Naive thymus-derived CD4-positive, alpha-beta T cell (primary cell): ENCODE results near the gene EIF2AK2. TPM values are rescaled to one million over a fixed set of nuclear protein-coding genes. Genes with fewer than 3 reads are reported as not detected.

Experiments
- ATAC-seq: fragments of 150-1000 bp; cut with Tn5 transposase; 2 replicates; pipeline ENCODE4 v1.10.0; 2021; ENCODE audit warnings: mild to moderate bottlenecking, moderate library complexity
- CTCF ChIA-PET: fragments of 350-600 bp; sonication (Branson Sonifier 250); formaldehyde crosslinking; loops from one replicate; lab custom pipeline; 2021; ENCODE audit warnings: antibody characterized with exemption; lab: Charles Lee
- POLR2A ChIA-PET: fragments of 350-600 bp; sonication (Branson Sonifier 250); formaldehyde crosslinking; loops from one replicate; lab custom pipeline; 2021; ENCODE audit warnings: antibody characterized with exemption, inconsistent platforms; lab: Charles Lee
- DNase-seq, 9 donors: peaks; one replicate each; pipeline versions ENCODE4 v3.0.0 to v3.0.0-alpha.2; 2020 to 2022; ENCODE audit warnings: mixed read lengths in 1 of 9
- H3K27ac ChIP-seq: one replicate; pipeline ENCODE4 v1.7.0; 2013; ENCODE audit warnings: mild to moderate bottlenecking, low read depth, low read length, moderate library complexity
- H3K27me3 ChIP-seq, 2 donors: one replicate each; pipeline ENCODE4 v1.7.0; 2013; ENCODE audit warnings: low read length in 2 of 2, mild to moderate bottlenecking in 2 of 2, moderate library complexity in 2 of 2; ENCODE audit not compliant: control insufficient read depth in 2 of 2, insufficient read depth in 2 of 2
- H3K36me3 ChIP-seq, 3 experiments: 1 replicate in 2 of 3; 2 replicates in 1 of 3; pipeline ENCODE4 v1.7.0; 2013; ENCODE audit warnings: low read length in 3 of 3, mild to moderate bottlenecking in 3 of 3, moderate library complexity in 1 of 3; ENCODE audit not compliant: insufficient read depth in 3 of 3, control insufficient read depth in 2 of 3
- H3K4me1 ChIP-seq, 2 donors: one replicate each; pipeline ENCODE4 v1.7.0; 2013; ENCODE audit warnings: low read length in 2 of 2, mild to moderate bottlenecking in 2 of 2, moderate library complexity in 1 of 2; ENCODE audit not compliant: control insufficient read depth in 2 of 2, insufficient read depth in 2 of 2
- H3K4me3 ChIP-seq: 2 replicates; pipeline ENCODE4 v1.7.0; 2013; ENCODE audit warnings: mild to moderate bottlenecking, low read length
- H3K9me3 ChIP-seq, 3 experiments: 1 replicate in 2 of 3; 2 replicates in 1 of 3; pipeline ENCODE4 v1.7.0; 2013; ENCODE audit warnings: low read length in 3 of 3; ENCODE audit not compliant: control insufficient read depth in 2 of 3
- H3K27ac Mint-ChIP-seq, 9 donors: one replicate each; pipeline ENCODE4 v1.8.0; 2020 to 2022; ENCODE audit warnings: mixed read lengths in 9 of 9, mild to moderate bottlenecking in 8 of 9, moderate library complexity in 5 of 9, inconsistent platforms in 2 of 9
- H3K27me3 Mint-ChIP-seq, 5 donors: one replicate each; pipeline ENCODE4 v1.8.0; 2021 to 2022; ENCODE audit warnings: mixed read lengths in 5 of 5, mild to moderate bottlenecking in 1 of 5
- H3K36me3 Mint-ChIP-seq, 5 donors: one replicate each; pipeline ENCODE4 v1.8.0; 2020 to 2022; ENCODE audit warnings: mixed read lengths in 5 of 5, mild to moderate bottlenecking in 3 of 5, inconsistent platforms in 1 of 5
- H3K4me1 Mint-ChIP-seq, 7 donors: one replicate each; pipeline ENCODE4 v1.8.0; 2020 to 2022; ENCODE audit warnings: mixed read lengths in 7 of 7, mild to moderate bottlenecking in 3 of 7, inconsistent platforms in 1 of 7
- H3K4me3 Mint-ChIP-seq, 10 donors: one replicate each; pipeline ENCODE4 v1.8.0; 2020 to 2022; ENCODE audit warnings: mild to moderate bottlenecking in 10 of 10, mixed read lengths in 10 of 10, moderate library complexity in 6 of 10, inconsistent platforms in 2 of 10
- H3K9me3 Mint-ChIP-seq, 11 donors: one replicate each; pipeline ENCODE4 v1.8.0; 2020 to 2022; ENCODE audit warnings: mixed read lengths in 11 of 11, mild to moderate bottlenecking in 4 of 11, inconsistent platforms in 1 of 11, moderate library complexity in 1 of 11
- intact Hi-C, 2 donors: fragments of 100-400 bp; cut with micrococcal nuclease; formaldehyde crosslinking; loops; one replicate each; pipeline ENCODE4 v1.15.1; 2023
- polyA plus RNA-seq, 2 donors: library from polyadenylated mRNA; unstranded; fragments of 300-500 nt; fragmentation: Illumina TruSeq; gene quantifications; one replicate each; pipeline ENCODE4 v1.2.3, GENCODE V29; 2021
- total RNA-seq, 6 experiments: library from RNA in 5 of 6; stranded (reverse) in 5 of 6; gene quantifications; 1 replicate in 5 of 6; 2 replicates in 1 of 6; pipeline ENCODE4 v1.2.3 and lab custom pipeline; 2021 to 2026

Gene EIF2AK2
- total and polyA plus RNA-seq, 7 experiments from 2014 or later = 20.4 to 91.9 (median 23.5) TPM

- H3K4me1 Mint-ChIP-seq = peaks cover 0 to 11% (median 0%) of the 10 kb centered on the region in 7 donors
- intact Hi-C loops = no loop called here
- no peaks in the 10 kb centered on the region for H3K4me1 ChIP-seq
- CTCF ChIA-PET = no interaction called here
- ATAC-seq = no peak
- no peak for DNase-seq
- H3K4me3 ChIP-seq = no peak overlapping the region
- H3K27ac ChIP-seq = no peak overlapping the region
- POLR2A ChIA-PET = no interaction called here
- no peaks in the 10 kb centered on the region for H3K9me3 Mint-ChIP-seq
- no peaks in the 10 kb centered on the region for H3K9me3 ChIP-seq
- no peak overlapping the region for H3K4me3 Mint-ChIP-seq
- H3K36me3 Mint-ChIP-seq = peaks cover 15 to 45% (median 34%) of the 10 kb centered on the region in 5 donors
- no peaks in the 10 kb centered on the region for H3K27me3 Mint-ChIP-seq
- no peaks in the 10 kb centered on the region for H3K27me3 ChIP-seq
- H3K27ac Mint-ChIP-seq = peak overlapping the region in 2 of 9 donors; percentile 19 to 41
- peaks cover 3 to 36% (median 16%) of the 10 kb centered on the region in 3 experiments for H3K36me3 ChIP-seq
These were observed 44.8 kb downstream of the EIF2AK2 start for GRCh38 chr2:37111958-37112357.

- H3K4me1 Mint-ChIP-seq = peaks cover 0 to 4% (median 0%) of the 10 kb centered on the region in 7 donors
- peaks cover 12 to 46% (median 27%) of the 10 kb centered on the region in 5 donors for H3K36me3 Mint-ChIP-seq
- no peaks in the 10 kb centered on the region for H3K9me3 Mint-ChIP-seq
- DNase-seq = no peak
- no peaks in the 10 kb centered on the region for H3K4me1 ChIP-seq
- no peaks in the 10 kb centered on the region for H3K27me3 ChIP-seq
- no peaks in the 10 kb centered on the region for H3K27me3 Mint-ChIP-seq
- H3K36me3 ChIP-seq = peaks cover 3 to 31% (median 8%) of the 10 kb centered on the region in 3 experiments
- POLR2A ChIA-PET = no interaction called here
- H3K4me3 ChIP-seq = no peak overlapping the region
- H3K27ac ChIP-seq = no peak overlapping the region
- no peak for ATAC-seq
- no peak overlapping the region for H3K4me3 Mint-ChIP-seq
- CTCF ChIA-PET = no interaction called here
- no peaks in the 10 kb centered on the region for H3K9me3 ChIP-seq
- intact Hi-C loops = no loop called here
- H3K27ac Mint-ChIP-seq = no peak overlapping the region
These were observed 46.2 kb downstream of the EIF2AK2 start for GRCh38 chr2:37110306-37111212.

GRCh38 chr2:37109523-37109922 lies 47.3 kb downstream of the EIF2AK2 start:
- Histone ChIP-seq H3K4me3 (no peak overlapping the region), H3K9me3 (no peaks in the 10 kb centered on the region), H3K27me3 (no peaks in the 10 kb centered on the region), H3K4me1 (no peaks in the 10 kb centered on the region), H3K27ac (no peak overlapping the region), H3K36me3 (peaks cover 3 to 28% (median 8%) of the 10 kb centered on the region in 3 experiments)
- Mint-ChIP-seq H3K4me1 (peaks cover 0 to 4% (median 0%) of the 10 kb centered on the region in 7 donors), H3K27ac (peak overlapping the region in 1 of 9 donors; percentile 9), H3K27me3 (no peaks in the 10 kb centered on the region), H3K4me3 (no peak overlapping the region), H3K9me3 (no peaks in the 10 kb centered on the region), H3K36me3 (peaks cover 14 to 47% (median 32%) of the 10 kb centered on the region in 5 donors)
- intact Hi-C loops = loop anchor here in 1 of 2 donors (5.0 kb wide), 1 partner anchor 38 kb away; no protein-coding TSS in a partner anchor
- CTCF ChIA-PET = no interaction called here
- POLR2A ChIA-PET = no interaction called here
- ATAC-seq (no peak), DNase-seq (no peak)

- H3K36me3 ChIP-seq = peaks cover 3 to 42% (median 7%) of the 10 kb centered on the region in 3 experiments
- H3K27ac ChIP-seq = no peak overlapping the region
- DNase-seq (no peak), ATAC-seq (no peak)
- no peaks in the 10 kb centered on the region for H3K9me3 ChIP-seq
- CTCF ChIA-PET = no interaction called here
- Mint-ChIP-seq H3K4me1 (no peaks in the 10 kb centered on the region), H3K9me3 (no peaks in the 10 kb centered on the region), H3K27me3 (no peaks in the 10 kb centered on the region), H3K4me3 (no peak overlapping the region), H3K36me3 (peaks cover 12 to 61% (median 30%) of the 10 kb centered on the region in 5 donors), H3K27ac (peak overlapping the region in 2 of 9 donors; percentile 4 to 62)
- no peaks in the 10 kb centered on the region for H3K27me3 ChIP-seq
- intact Hi-C loops = loop anchor here in 1 of 2 donors (2.0 to 5.0 kb wide), 2 partner anchors 20 to 42 kb away; partner anchors contain the start of genes GPATCH11 and HEATR5B
- H3K4me1 ChIP-seq = no peaks in the 10 kb centered on the region
- H3K4me3 ChIP-seq = no peak overlapping the region
- POLR2A ChIA-PET = no interaction called here
These were observed 51.6 kb downstream of the EIF2AK2 start for GRCh38 chr2:37105150-37105549.

- Mint-ChIP-seq H3K36me3 (peaks cover 12 to 64% (median 33%) of the 10 kb centered on the region in 5 donors), H3K4me1 (no peaks in the 10 kb centered on the region), H3K9me3 (no peaks in the 10 kb centered on the region), H3K27me3 (no peaks in the 10 kb centered on the region), H3K27ac (peak overlapping the region in 1 of 9 donors; percentile 46), H3K4me3 (no peak overlapping the region)
- no peak for DNase-seq
- ChIA-PET CTCF (no interaction called here), POLR2A (interaction anchor here (0.7 kb wide), 1 partner anchor 18 kb away, joined by 7 read pairs; no protein-coding TSS in a partner anchor)
- Histone ChIP-seq H3K9me3 (no peaks in the 10 kb centered on the region), H3K27me3 (no peaks in the 10 kb centered on the region), H3K27ac (no peak overlapping the region), H3K4me3 (no peak overlapping the region), H3K4me1 (no peaks in the 10 kb centered on the region), H3K36me3 (peaks cover 3 to 37% (median 3%) of the 10 kb centered on the region in 3 experiments)
- intact Hi-C loops = loop anchor here in 1 of 2 donors (2.0 kb wide), 1 partner anchor 19 kb away; the partner anchor contains the start of genes GPATCH11 and HEATR5B
- no peak for ATAC-seq
These were observed 52.6 kb downstream of the EIF2AK2 start for GRCh38 chr2:37104178-37104577.

GRCh38 chr2:37102588-37102987 lies 54.2 kb downstream of the EIF2AK2 start:
- CTCF ChIA-PET = no interaction called here

More at GRCh38 chr2:37102588-37102987, 54.2 kb downstream of the EIF2AK2 start:
- intact Hi-C loops = no loop called here
- no peak overlapping the region for H3K4me3 ChIP-seq
- no peaks in the 10 kb centered on the region for H3K9me3 Mint-ChIP-seq
- no peaks in the 10 kb centered on the region for H3K4me1 Mint-ChIP-seq
- no peak overlapping the region for H3K4me3 Mint-ChIP-seq
- H3K27ac ChIP-seq = no peak overlapping the region
- POLR2A ChIA-PET = no interaction called here
- H3K36me3 ChIP-seq = peaks cover 3 to 34% (median 3%) of the 10 kb centered on the region in 3 experiments
- H3K9me3 ChIP-seq = no peaks in the 10 kb centered on the region
- no peaks in the 10 kb centered on the region for H3K27me3 ChIP-seq
- no peaks in the 10 kb centered on the region for H3K27me3 Mint-ChIP-seq
- H3K36me3 Mint-ChIP-seq = peaks cover 4 to 52% (median 23%) of the 10 kb centered on the region in 5 donors
- DNase-seq = no peak
- ATAC-seq = no peak
- H3K4me1 ChIP-seq = no peaks in the 10 kb centered on the region
- H3K27ac Mint-ChIP-seq = no peak overlapping the region
